CD4-positive, alpha-beta T cell treated with Interferon alpha-2 for 1 hour (primary cell): ENCODE results near the gene RTN4.

Experiments used
- DNase-seq, 2 donors: peaks; one replicate each; pipeline ENCODE4 v3.0.0-alpha.2; 2020 to 2022

The RTN4 gene

DNA sequence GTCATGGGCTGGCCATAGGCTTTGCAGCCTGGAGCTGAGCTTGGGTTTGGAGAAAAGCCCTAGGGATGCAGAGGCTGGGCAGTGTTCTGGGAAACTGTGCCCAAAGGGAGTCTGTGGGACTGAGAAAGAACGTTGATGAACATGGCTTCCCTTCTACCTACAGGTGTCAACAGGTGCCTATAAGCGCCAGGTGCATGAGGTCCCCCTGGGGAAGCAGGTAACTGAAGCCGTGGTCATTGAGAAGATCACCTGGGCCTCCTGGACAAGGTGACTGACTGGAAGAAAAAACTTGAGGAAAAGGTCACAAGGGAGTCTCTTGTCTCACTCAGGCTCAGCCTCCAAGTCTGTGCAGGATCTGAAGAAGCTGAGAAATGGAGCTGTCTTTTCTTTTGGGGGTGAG is 83.4 kb downstream of the RTN4 start:
- DNase-seq: no peak

DNA sequence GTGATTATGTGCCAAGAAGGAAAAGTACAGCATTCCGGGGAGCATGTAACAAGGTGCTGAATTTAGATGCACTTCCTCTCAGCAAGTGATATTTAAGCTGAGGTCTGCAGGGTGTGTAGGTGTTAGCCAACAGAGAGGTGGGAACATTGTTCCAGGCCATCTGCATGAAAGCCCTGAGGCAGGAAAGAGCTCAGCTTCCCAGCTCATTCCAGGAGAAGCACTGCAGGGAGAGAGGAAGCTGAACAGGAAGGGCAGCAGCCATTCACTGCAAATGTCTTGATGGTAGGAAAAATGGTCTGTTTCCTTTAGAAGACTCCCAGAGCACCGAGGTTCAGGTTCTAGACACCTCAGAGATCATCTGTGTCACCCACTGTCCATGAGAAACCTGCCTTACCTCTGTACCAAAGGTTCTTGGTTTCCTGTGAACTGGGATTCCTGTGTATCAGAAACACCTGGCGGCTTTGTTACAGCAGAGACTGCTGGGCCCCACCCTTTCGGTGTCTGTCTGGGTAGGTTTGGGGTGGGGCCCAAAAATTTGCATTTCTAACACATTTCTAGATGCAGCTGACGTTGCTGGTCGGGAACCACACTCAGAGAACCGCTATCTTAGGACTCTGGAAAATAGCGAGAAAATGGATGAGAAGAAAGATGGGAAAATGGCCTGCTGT is 84.0 kb downstream of the RTN4 start:
- DNase-seq: peak in 1 of 2 donors; percentile 7

- DNase-seq: no peak
These were observed 84.8 kb downstream of the RTN4 start for GRCh38 chr2:54965425-54965824.

- no peak for DNase-seq
These were observed 85.4 kb downstream of the RTN4 start for GRCh38 chr2:54964816-54965215.

DNA sequence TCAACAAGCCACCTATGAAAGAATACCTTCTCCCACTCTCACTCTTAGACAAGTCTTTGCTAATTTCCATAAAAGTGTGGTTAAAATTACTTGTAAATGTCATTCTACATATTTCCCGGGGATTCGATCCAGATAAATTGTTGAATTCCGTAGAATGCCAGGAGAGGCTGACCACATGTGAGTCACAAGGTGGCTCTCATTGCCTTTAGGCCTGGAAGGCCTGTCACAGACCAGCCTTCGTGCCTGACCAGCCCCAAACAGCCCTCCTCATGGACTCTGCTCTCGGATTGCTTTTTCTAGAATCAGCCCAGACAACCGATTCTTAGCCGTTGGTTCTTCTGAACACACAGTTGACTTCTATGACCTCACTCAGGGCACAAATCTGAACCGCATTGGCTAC is 86.0 kb downstream of the RTN4 start:
- DNase-seq: no peak

GRCh38 chr2:54963476-54963875 is 86.8 kb downstream of the RTN4 start:
- DNase-seq: no peak

- no peak for DNase-seq
These were observed 87.3 kb downstream of the RTN4 start for GRCh38 chr2:54962935-54963440.

DNA sequence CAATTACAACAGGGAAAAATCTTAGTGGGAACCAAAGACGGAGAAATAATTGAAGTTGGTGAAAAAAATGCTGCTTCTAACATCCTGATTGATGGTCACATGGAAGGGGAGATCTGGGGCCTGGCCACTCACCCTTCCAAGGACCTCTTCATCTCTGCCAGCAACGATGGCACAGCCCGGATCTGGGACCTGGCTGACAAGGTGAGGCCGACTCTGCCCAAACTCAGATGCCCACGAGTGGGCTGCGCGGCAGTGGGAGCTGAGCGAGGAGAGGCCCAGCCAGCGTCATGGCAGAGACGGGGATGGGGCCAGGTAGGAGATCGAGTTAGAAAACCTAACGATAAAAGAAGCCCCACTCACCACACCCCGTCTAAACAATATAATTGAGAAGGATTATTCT is 87.7 kb downstream of the RTN4 start:
- no peak for DNase-seq

DNA sequence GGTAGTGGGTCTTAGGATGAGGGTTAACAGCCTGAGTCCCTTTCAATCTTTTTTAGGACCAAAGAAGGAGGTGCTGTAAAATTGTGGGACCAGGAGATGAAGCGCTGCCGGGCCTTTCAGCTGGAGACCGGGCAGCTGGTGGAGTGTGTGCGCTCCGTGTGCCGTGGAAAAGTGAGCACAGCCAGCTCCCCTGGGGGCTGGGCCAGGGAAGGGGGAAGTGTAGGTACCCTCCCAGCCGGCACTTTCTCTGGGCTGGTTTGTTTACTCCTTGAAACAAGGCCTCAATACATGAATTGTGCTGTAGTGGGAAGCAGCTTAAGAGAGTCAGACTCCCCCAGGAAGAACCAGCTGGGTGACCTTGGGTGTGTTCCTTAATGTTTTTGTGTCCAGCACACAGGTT is 90.1 kb downstream of the RTN4 start:
- DNase-seq: no peak

- DNase-seq: no peak
These were observed 91.4 kb downstream of the RTN4 start for GRCh38 chr2:54958717-54959371.

GRCh38 chr2:54957321-54957999 is 92.8 kb downstream of the RTN4 start:
- DNase-seq: no peak

DNA sequence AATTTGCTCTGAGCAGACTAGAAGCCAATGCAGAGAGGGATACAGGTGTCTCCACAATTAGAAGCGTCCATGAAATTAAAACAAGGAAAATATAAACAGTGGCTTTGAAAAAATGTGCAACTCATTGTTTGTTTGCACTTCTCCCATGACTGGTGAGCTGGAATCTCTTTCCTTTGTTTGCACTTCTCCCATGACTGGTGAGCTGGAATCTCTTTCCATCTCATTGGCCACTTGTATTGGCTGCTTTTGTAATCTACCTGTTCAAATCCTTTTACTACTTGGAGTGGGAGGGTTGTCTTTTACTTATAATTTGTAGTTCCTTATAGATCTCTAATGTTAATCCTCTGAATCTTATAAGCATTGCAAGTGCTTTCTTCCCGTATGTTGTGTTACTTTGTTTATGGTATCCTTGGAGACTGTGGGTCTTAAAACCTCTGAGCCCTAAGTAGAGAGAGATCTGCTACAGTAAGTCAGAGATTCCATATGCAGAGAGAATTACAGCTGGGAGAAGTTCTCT is 94.1 kb downstream of the RTN4 start:
- no peak for DNase-seq

DNA sequence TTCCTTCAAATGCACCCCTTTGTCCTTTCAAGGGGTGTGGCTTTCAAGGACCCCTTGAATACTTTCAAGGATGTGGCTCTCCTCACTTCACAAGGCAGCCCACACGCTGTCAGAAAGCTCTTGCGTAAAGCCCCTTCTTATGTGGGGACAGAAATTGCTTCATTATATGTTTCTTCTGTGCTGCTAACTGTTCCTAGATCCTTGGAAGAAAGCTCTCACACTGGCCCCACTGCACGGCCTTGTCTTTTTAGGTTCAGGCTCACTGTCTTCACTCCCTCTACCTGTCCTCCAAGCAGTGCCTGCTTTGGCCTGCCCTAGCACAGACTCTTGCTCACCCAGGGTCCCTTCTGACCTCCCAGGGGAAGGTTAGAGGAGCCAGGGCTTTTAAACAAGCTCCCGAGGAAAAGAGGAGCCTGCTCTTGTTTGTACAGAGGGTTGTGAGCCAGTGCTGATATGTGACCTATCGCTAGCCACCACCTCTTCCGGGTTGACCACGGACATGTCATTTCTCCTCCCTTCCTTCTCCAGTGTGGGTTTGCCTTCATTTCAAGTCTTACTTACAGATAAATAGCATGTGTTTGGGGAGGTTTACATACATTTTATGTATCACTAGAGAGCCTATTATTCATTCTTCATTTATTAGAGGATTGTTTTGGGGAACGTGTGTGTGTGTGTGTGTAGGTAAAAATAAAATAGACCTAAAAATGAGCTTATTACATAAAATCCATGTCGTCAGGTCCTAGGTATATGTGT is 94.7 kb downstream of the RTN4 start:
- DNase-seq: no peak

DNA sequence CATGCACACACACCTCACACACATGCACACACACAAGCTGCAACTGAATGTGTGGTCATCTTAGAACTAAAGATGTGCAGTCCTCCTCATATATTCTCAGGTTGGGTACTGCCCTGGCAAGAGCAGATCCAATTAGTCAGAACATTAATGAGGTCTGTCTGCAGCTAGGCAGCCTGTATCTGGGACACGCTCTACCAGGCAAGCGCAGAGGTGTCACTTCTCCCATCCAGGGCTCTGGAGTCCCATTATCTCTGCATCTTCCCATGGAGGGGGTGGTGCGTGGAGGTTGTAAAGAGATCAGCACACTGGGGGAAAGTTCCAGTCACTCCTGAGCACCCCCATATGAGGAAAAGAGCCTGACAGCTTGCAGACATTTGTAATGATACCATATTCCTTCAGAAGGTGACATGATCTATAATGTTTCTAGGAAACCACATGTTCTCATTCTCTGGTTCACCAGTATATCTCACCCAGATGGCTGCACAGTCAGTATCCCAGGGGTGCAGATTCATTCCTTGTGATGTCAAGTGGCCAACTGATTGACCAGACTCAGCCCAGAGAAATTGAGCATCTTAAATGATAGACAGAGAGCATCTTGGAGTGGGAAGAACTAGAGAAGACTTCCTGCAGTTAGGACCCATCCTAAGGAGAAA is 95.4 kb downstream of the RTN4 start:
- no peak for DNase-seq

GRCh38 chr2:54954158-54954557 is 96.1 kb downstream of the RTN4 start:
- no peak for DNase-seq

GRCh38 chr2:54952978-54953456 is 97.2 kb downstream of the RTN4 start:
- DNase-seq: no peak

DNA sequence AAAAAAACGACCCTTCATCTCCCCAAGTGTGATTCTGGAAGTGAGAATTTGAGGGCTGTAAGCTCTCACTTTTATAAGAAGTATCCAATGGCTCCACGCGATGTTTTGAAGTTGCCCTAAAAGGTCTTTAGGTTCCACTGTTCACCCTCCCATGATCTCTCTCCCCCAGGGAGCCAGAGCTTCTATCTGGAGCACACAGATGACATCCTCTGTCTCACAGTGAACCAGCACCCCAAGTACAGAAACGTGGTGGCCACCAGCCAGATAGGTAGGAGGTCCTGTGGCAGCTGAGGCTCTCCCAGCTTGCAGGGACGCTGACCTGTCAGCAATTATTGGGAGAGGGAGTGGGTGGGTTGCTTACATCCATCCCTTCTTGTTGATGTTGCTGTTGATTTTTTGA is 97.8 kb downstream of the RTN4 start:
- DNase-seq: no peak

GRCh38 chr2:54950811-54951210 is 99.4 kb downstream of the RTN4 start:
- no peak for DNase-seq

GRCh38 chr2:54949431-54949830 is 100.8 kb downstream of the RTN4 start:
- no peak for DNase-seq

DNA sequence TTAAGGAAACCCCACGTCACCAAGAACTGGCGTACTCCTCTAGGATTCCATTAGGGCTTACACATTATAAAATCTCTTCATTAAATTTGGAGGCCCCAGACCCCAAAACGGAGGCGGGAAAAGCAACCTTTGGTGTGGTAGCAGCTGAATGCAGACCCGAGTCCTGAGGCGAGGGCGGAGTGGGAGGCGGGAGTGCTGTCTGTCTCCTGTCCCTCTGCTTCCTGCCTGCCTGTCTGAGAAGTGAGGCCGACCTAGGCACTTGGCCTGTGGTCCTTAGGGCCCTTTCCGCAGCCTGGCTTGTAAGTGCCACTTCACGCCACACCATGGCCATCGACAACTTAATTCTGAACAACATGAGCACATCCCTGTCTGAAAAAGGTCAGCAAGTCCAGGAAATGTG is 102.1 kb downstream of the RTN4 start:
- DNase-seq: no peak

DNA sequence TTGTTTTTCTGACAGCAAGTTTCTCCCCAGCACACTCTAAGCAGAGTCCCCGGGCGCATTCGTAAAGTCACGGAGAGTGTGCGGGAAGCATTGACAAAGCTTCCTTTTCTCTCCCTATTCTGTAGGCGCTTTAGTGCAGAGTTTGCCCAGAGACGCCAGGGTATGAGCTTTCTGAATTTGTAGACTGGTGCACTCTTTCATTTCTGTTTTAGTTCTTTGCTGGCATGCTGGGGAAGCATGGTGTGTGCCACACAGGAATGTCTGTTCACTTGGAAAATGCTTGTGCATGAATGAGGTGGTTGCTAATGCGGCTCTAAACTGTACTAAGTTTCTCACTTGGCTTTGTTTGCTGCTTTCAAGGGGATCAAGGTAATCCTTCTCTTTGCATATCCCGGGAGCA is 102.6 kb downstream of the RTN4 start:
- no peak for DNase-seq

DNA sequence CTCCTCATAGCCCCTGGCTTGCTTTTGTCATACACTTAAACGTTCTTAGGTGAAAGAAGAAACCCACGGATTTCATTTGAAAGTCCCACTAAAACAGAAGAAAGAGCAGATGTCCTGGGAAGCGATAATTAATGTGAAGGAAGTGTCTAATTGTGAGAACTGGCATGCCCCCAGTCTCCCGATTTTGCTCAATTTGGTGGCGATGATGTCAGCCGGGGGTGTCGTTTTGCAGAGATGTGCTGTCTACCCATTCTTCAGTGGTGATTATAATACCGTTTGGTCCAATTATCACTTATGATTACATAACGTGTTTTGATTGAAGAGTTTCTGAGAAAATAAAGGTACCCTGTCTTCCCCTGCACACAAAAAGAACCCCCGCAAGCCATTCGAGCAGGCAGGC is 103.1 kb downstream of the RTN4 start:
- no peak for DNase-seq
